Smooth muscle cell (in vitro differentiated cells): ENCODE data around the gene FANCC. TPM values are rescaled to one million over a fixed set of nuclear protein-coding genes. Genes with fewer than 3 reads are reported as not detected.

Source experiments
- DNase-seq: peaks from one replicate; lab custom pipeline; 2025; ENCODE audit not compliant: unreplicated experiment; lab: John Stamatoyannopoulos, UW
- H2AFZ ChIP-seq: fragments of 200-600 bp; sonication (generic); 2 replicates; pipeline ENCODE4 v1.6.0; 2016; ENCODE audit warnings: antibody characterized with exemption, low read depth, mild to moderate bottlenecking
- H3F3A ChIP-seq: fragments of 200-600 bp; sonication (generic); 2 replicates; pipeline ENCODE4 v1.6.0; 2017; ENCODE audit warnings: antibody characterized with exemption, low read depth
- H3K27ac ChIP-seq: fragments of 200-600 bp; sonication (generic); 2 replicates; pipeline ENCODE4 v1.5.1; 2016; ENCODE audit warnings: low read depth, mild to moderate bottlenecking
- H3K27me3 ChIP-seq: fragments of 200-600 bp; sonication (generic); 2 replicates; pipeline ENCODE4 v1.6.1; 2016; ENCODE audit warnings: low read depth, mild to moderate bottlenecking
- H3K36me3 ChIP-seq: fragments of 200-600 bp; sonication (generic); 2 replicates; pipeline ENCODE4 v1.5.1; 2016; ENCODE audit warnings: low read depth
- H3K4me1 ChIP-seq: fragments of 200-600 bp; sonication (generic); 2 replicates; pipeline ENCODE4 v1.5.1; 2016; ENCODE audit warnings: low read depth
- H3K4me2 ChIP-seq: fragments of 200-600 bp; sonication (generic); 2 replicates; pipeline ENCODE4 v1.6.0; 2016; ENCODE audit warnings: mild to moderate bottlenecking
- H3K4me3 ChIP-seq: fragments of 200-600 bp; sonication (generic); 2 replicates; pipeline ENCODE4 v1.5.1; 2016; ENCODE audit warnings: mild to moderate bottlenecking
- H3K79me2 ChIP-seq: fragments of 200-600 bp; sonication (generic); 2 replicates; pipeline ENCODE4 v1.6.0; 2016; ENCODE audit warnings: low read depth, mild to moderate bottlenecking
- H3K9ac ChIP-seq: fragments of 200-600 bp; sonication (generic); 2 replicates; pipeline ENCODE4 v1.6.0; 2016; ENCODE audit warnings: low read depth
- H3K9me3 ChIP-seq: fragments of 200-600 bp; sonication (generic); replicated peaks from 2 replicates; pipeline ENCODE4 v1.5.1; 2016; ENCODE audit warnings: low read depth
- H4K20me1 ChIP-seq: fragments of 200-600 bp; sonication (generic); 2 replicates; pipeline ENCODE4 v1.6.0; 2016; ENCODE audit warnings: low read depth
- WGBS: methylation state at CpG from one replicate; pipeline ENCODE4 v1.1.7; 2016; ENCODE audit warnings: low lambda C conversion rate; 5-methylcytosine and 5-hydroxymethylcytosine counted together
- polyA plus RNA-seq: library from polyadenylated mRNA; unstranded; fragments of >200 nt; fragmentation: Nextera tagmentation; extraction: Ambion mirVana; gene quantifications from 2 replicates; pipeline ENCODE4 v1.2.1, GENCODE V29; 2016
- total RNA-seq: library from RNA; depleted of rRNA; stranded (reverse); fragments of >200 nt; gene quantifications from 2 replicates; pipeline ENCODE4 v1.2.3, GENCODE V29; 2014
- TF ChIP-seq, protein P1 (sequence below): fragments of 200-600 bp; sonication (generic); IDR thresholded peaks from 2 replicates; pipeline ENCODE4 v1.5.1; 2017; ENCODE audit warnings: borderline replicate concordance, mild to moderate bottlenecking, antibody characterized with exemption; ENCODE audit not compliant: insufficient read depth, poor library complexity, severe bottlenecking

FANCC gene
- total and polyA plus RNA-seq, 2 experiments from 2014 or later, result 11.0 to 11.2 TPM

DNA sequence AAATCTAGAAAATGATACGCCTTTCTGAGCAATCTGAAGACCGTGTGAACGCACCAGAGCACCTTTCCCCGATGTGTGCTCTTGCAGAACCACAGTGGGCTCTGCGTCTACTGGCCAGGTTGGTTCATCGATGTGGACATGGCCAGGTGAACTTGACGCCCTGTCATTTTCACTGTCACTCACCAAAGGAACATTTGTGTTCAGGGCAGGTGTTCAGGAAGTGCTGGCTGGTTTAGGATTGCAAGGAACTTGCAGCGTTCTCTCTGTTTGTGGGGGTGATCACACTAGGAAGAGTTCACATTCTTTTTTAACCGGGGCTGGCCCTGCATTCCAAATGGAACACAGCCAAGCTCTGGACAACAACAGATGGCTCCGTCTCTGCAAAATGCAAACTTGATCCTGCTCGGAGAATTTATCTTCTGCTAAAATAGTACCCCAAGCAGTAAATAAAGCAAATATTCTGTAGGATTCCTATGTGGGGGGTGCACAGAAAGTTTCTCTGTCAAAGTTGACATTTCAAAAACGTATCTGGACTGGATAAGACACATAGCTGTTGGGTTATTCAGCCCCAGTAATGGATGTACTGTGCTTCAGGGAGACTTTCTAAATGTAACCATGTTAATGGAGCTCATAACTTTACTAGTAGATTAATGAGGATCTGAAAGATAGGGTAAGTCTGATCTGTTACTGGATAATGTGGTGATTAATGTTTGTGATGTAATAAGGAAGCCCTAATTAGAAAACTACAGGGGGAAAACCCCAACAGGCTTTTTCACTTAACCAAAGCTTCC lies 45.7 kb upstream of the FANCC start:
- peak overlapping the region; percentile 71 for H3K4me2 ChIP-seq
- WGBS, result 61% methylated on average over 12 of the region's 12 CpGs

DNA sequence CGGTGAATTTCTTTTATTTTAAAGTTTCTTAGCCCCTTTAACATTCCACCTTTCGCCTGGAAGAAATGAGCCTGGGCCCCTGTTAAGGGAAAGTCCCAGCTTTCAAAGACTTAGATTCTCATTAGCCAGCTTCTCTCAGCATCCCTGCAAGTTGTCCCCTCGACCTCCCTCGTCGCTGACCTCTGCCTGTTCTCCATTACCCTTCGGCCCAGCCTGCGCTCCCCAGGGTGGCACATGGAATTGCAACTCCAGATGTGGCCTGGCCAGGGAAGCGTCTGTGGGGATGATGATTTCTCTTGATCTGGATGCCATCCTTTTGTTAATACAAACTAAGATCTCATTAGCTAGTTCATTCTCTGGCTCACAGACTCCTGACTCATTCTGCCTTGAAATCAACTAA lies 43.4 kb upstream of the FANCC start:
- Histone ChIP-seq H3K9ac (no peak overlapping the region), H3K27me3 (peaks cover 9% of the 10 kb centered on the region), H3K4me2 (no peak overlapping the region), H3K9me3 (no peaks in the 10 kb centered on the region), H3F3A (no peaks in the 10 kb centered on the region), H4K20me1 (no peaks in the 10 kb centered on the region), H3K27ac (no peak overlapping the region), H3K4me3 (no peak overlapping the region), H3K36me3 (no peaks in the 10 kb centered on the region), H2AFZ (no peak overlapping the region), H3K79me2 (no peaks in the 10 kb centered on the region), H3K4me1 (peaks cover 39% of the 10 kb centered on the region)
- DNase-seq, result no peak
- TF ChIP-seq, protein P1, sequence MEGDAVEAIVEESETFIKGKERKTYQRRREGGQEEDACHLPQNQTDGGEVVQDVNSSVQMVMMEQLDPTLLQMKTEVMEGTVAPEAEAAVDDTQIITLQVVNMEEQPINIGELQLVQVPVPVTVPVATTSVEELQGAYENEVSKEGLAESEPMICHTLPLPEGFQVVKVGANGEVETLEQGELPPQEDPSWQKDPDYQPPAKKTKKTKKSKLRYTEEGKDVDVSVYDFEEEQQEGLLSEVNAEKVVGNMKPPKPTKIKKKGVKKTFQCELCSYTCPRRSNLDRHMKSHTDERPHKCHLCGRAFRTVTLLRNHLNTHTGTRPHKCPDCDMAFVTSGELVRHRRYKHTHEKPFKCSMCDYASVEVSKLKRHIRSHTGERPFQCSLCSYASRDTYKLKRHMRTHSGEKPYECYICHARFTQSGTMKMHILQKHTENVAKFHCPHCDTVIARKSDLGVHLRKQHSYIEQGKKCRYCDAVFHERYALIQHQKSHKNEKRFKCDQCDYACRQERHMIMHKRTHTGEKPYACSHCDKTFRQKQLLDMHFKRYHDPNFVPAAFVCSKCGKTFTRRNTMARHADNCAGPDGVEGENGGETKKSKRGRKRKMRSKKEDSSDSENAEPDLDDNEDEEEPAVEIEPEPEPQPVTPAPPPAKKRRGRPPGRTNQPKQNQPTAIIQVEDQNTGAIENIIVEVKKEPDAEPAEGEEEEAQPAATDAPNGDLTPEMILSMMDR, result no peak
- 72% methylated on average over 8 of the region's 8 CpGs for WGBS

More for the DNA sequence above, 45.7 kb upstream of the FANCC start:
- Histone ChIP-seq H4K20me1 (no peaks in the 10 kb centered on the region), H3K9ac (no peak overlapping the region), H3K79me2 (no peaks in the 10 kb centered on the region), H3K27ac (no peak overlapping the region), H2AFZ (no peak overlapping the region), H3K4me1 (peaks cover 45% of the 10 kb centered on the region), H3K36me3 (no peaks in the 10 kb centered on the region), H3K4me3 (no peak overlapping the region), H3K9me3 (no peaks in the 10 kb centered on the region), H3K27me3 (peaks cover 9% of the 10 kb centered on the region), H3F3A (no peaks in the 10 kb centered on the region)
- TF ChIP-seq, protein P1, result no peak
- no peak for DNase-seq

DNA sequence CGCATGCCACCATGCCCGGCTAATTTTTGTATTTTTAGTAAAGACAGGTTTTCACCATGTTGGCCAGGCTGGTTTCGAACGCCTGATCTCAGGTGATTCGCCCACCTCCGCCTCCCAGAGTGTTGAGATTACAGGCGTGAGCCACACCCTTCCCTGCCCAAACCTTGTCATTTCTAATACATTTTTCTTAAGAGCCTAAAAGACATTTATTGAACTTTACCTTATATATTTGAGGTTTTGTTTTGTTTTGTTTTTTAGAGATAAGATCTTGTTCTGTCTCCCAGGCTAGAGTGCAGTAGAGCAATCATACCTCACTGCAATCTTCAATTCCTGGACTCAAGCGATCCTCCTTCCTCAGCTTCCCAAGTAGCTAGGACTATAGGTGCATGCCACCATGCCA lies 39.8 kb upstream of the FANCC start:
- no peaks in the 10 kb centered on the region for H3K36me3 ChIP-seq
- no peak overlapping the region for H3K9ac ChIP-seq
- 96% methylated on average over 8 of the region's 8 CpGs for WGBS
- H3K27ac ChIP-seq, result no peak overlapping the region
- no peaks in the 10 kb centered on the region for H3F3A ChIP-seq
- H3K4me2 ChIP-seq, result no peak overlapping the region
- peaks cover 9% of the 10 kb centered on the region for H3K4me1 ChIP-seq
- H3K27me3 ChIP-seq, result no peaks in the 10 kb centered on the region
- H3K79me2 ChIP-seq, result no peaks in the 10 kb centered on the region
- no peak for DNase-seq
- H2AFZ ChIP-seq, result no peak overlapping the region
- H4K20me1 ChIP-seq, result no peaks in the 10 kb centered on the region
- H3K9me3 ChIP-seq, result no peaks in the 10 kb centered on the region
- H3K4me3 ChIP-seq, result no peak overlapping the region
- TF ChIP-seq, protein P1, result no peak

DNA sequence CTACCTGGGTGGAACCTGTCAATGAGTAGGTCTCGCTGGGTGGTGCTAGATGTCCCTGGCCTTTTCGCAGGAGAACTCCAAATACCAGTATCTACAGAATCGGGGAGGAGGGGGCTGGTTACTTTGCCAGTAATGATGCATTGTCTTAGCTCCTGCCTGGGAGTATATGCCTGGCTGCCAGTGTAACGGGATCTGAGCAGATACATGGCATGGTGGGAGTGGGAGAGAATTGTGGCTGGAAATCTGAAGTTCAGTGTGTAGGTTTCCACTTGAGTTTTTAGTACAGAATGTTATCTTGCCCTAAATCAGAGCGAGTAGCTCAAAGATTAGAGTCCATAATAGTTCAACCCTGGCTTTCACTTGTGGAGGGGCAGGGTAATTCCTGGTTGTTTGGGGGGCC lies 38.0 kb upstream of the FANCC start:
- H3K9me3 ChIP-seq, result no peaks in the 10 kb centered on the region
- no peak overlapping the region for H3K9ac ChIP-seq
- H3K27ac ChIP-seq, result no peak overlapping the region
- no peak overlapping the region for H2AFZ ChIP-seq
- 74% methylated on average over 5 of the region's 5 CpGs for WGBS
- no peak overlapping the region for H3K4me2 ChIP-seq
- no peaks in the 10 kb centered on the region for H4K20me1 ChIP-seq
- TF ChIP-seq, protein P1, result no peak
- DNase-seq, result no peak
- peaks cover 4% of the 10 kb centered on the region for H3K27me3 ChIP-seq
- peaks cover under 1% of the 10 kb centered on the region for H3K4me1 ChIP-seq
- no peaks in the 10 kb centered on the region for H3F3A ChIP-seq
- no peaks in the 10 kb centered on the region for H3K79me2 ChIP-seq
- no peaks in the 10 kb centered on the region for H3K36me3 ChIP-seq
- H3K4me3 ChIP-seq, result no peak overlapping the region
